H1 (cell line): Measurements from ENCODE around the gene BCL2L13. TPM values are rescaled to one million over a fixed set of nuclear protein-coding genes. Genes with fewer than 3 reads are reported as not detected.

Source experiments
- CTCF ChIA-PET: fragments of 300-600 bp; sonication (Branson Sonifier 250); formaldehyde crosslinking; loops from one replicate; lab custom pipeline; 2021; ENCODE audit not compliant: partially characterized antibody; lab: Charles Lee
- POLR2A ChIA-PET: fragments of 300-600 bp; sonication (Branson Sonifier 250); formaldehyde crosslinking; loops from one replicate; lab custom pipeline; 2021; ENCODE audit warnings: inconsistent platforms; ENCODE audit not compliant: partially characterized antibody; lab: Charles Lee
- DNase-seq, 2 experiments: peaks; one replicate each; pipeline versions ENCODE4 v3.0.0 to v3.0.0-alpha.2; 2010 to 2022; ENCODE audit warnings: low spot score in 2 of 2, low read depth in 1 of 2, mixed read lengths in 1 of 2
- FAIRE-seq: peaks from 2 replicates; lab custom pipeline; 2011; peaks lifted over from hg19 to GRCh38; lab: Jason Lieb, UNC
- H2AFZ ChIP-seq: 2 replicates; pipeline ENCODE4 v1.8.1; 2012; ENCODE audit warnings: low read length, inconsistent platforms
- H2AK5ac ChIP-seq: 2 replicates; pipeline ENCODE4 v1.6.1; 2013; ENCODE audit warnings: low read depth, low read length
- H2BK120ac ChIP-seq: replicated peaks from 2 replicates; pipeline ENCODE3; 2013; ENCODE audit warnings: low read depth, low read length, inconsistent platforms
- H2BK12ac ChIP-seq: 2 replicates; pipeline ENCODE4 v1.6.1; 2013; ENCODE audit warnings: low read depth, low read length
- H2BK15ac ChIP-seq: 2 replicates; pipeline ENCODE4 v1.6.1; 2013; ENCODE audit warnings: low read length
- H2BK20ac ChIP-seq: 2 replicates; pipeline ENCODE4 v1.6.1; 2013; ENCODE audit warnings: low read length
- H2BK5ac ChIP-seq: 2 replicates; pipeline ENCODE4 v1.6.1; 2013; ENCODE audit warnings: low read depth, low read length
- H3K14ac ChIP-seq: 2 replicates; pipeline ENCODE4 v1.6.1; 2013; ENCODE audit warnings: inconsistent platforms; ENCODE audit not compliant: insufficient read length
- H3K18ac ChIP-seq: 2 replicates; pipeline ENCODE4 v1.6.1; 2013; ENCODE audit warnings: low read length; ENCODE audit errors: extremely low read depth
- H3K23ac ChIP-seq: 2 replicates; pipeline ENCODE4 v1.6.1; 2013; ENCODE audit warnings: inconsistent platforms; ENCODE audit not compliant: insufficient read length
- H3K23me2 ChIP-seq: 2 replicates; pipeline ENCODE4 v1.6.1; 2013; ENCODE audit warnings: low read depth, low read length
- H3K27ac ChIP-seq: 2 replicates; pipeline ENCODE4 v1.6.1; 2011; ENCODE audit warnings: low read depth, low read length, inconsistent platforms
- H3K27me3 ChIP-seq, 4 experiments: replicated peaks in 1 of 4; 1 replicate in 1 of 4; 2 replicates in 3 of 4; pipeline versions ENCODE4 v1.6.1 to v1.8.1; 2011 to 2013; ENCODE audit warnings: low read length in 3 of 4, mild to moderate bottlenecking in 3 of 4, inconsistent platforms in 2 of 4, mixed read lengths in 2 of 4, moderate library complexity in 1 of 4; ENCODE audit not compliant: control insufficient read depth in 3 of 4, insufficient read depth in 3 of 4; ENCODE audit errors: extremely low read depth in 1 of 4
- H3K36me3 ChIP-seq, 4 experiments: 2 replicates each; pipeline versions ENCODE4 v1.6.1 to v1.8.1; 2011 to 2013; ENCODE audit warnings: mild to moderate bottlenecking in 4 of 4, low read length in 3 of 4, moderate library complexity in 2 of 4, control low read depth in 1 of 4, inconsistent platforms in 1 of 4; ENCODE audit not compliant: insufficient read depth in 4 of 4, control insufficient read depth in 2 of 4
- H3K4ac ChIP-seq: replicated peaks from 2 replicates; pipeline ENCODE3; 2013; ENCODE audit warnings: low read length, low read depth, mixed read lengths, inconsistent platforms; ENCODE audit not compliant: insufficient read length
- H3K4me1 ChIP-seq, 4 experiments: replicated peaks in 1 of 4; 1 replicate in 1 of 4; 2 replicates in 3 of 4; pipeline versions ENCODE4 v1.6.1 to v1.8.1; 2011 to 2013; ENCODE audit warnings: low read length in 3 of 4, inconsistent platforms in 2 of 4, mixed read lengths in 1 of 4; ENCODE audit not compliant: insufficient read depth in 4 of 4, control insufficient read depth in 3 of 4
- H3K4me2 ChIP-seq, 2 experiments: 2 replicates each; pipeline versions ENCODE4 v1.6.1 to v1.8.1; 2011 to 2013; ENCODE audit warnings: low read depth in 2 of 2, low read length in 2 of 2, control low read depth in 1 of 2, inconsistent platforms in 1 of 2, mild to moderate bottlenecking in 1 of 2; ENCODE audit not compliant: insufficient read depth in 1 of 2
- H3K4me3 ChIP-seq, 4 experiments: fragments of 200-600, 300-600 bp in 1 of 4; sonication (generic), shearing (Covaris generic), sonication (Bioruptor Twin) in 1 of 4; 2 replicates each; pipeline versions ENCODE4 v1.5.1 to v1.8.1; 2011 to 2016; ENCODE audit warnings: low read length in 4 of 4, low read depth in 3 of 4, control low read depth in 2 of 4, inconsistent platforms in 2 of 4, mild to moderate bottlenecking in 2 of 4, mixed read lengths in 1 of 4, moderate library complexity in 1 of 4; ENCODE audit not compliant: insufficient read depth in 2 of 4; ENCODE audit errors: extremely low read depth in 1 of 4
- H3K56ac ChIP-seq: replicated peaks from 2 replicates; pipeline ENCODE3; 2013; ENCODE audit warnings: low read depth, mild to moderate bottlenecking, mixed read lengths, low read length, inconsistent platforms; ENCODE audit not compliant: insufficient read length
- H3K79me1 ChIP-seq: 2 replicates; pipeline ENCODE4 v1.6.1; 2013; ENCODE audit warnings: low read depth, low read length, control low read depth
- H3K79me2 ChIP-seq, 2 experiments: 2 replicates each; pipeline versions ENCODE4 v1.6.1 to v1.8.1; 2012 to 2013; ENCODE audit warnings: low read length in 2 of 2, mild to moderate bottlenecking in 2 of 2, inconsistent platforms in 1 of 2; ENCODE audit not compliant: insufficient read depth in 2 of 2, control insufficient read depth in 1 of 2
- H3K9ac ChIP-seq, 4 experiments: replicated peaks in 1 of 4; 1 replicate in 1 of 4; 2 replicates in 3 of 4; pipeline versions ENCODE4 v1.6.1 to v1.8.1; 2011 to 2013; ENCODE audit warnings: low read depth in 3 of 4, low read length in 3 of 4, control low read depth in 2 of 4, mild to moderate bottlenecking in 2 of 4, moderate library complexity in 2 of 4, inconsistent platforms in 1 of 4; ENCODE audit errors: extremely low read depth in 1 of 4
- H3K9me3 ChIP-seq, 2 experiments: 2 replicates each; pipeline versions ENCODE4 v1.6.1 to v1.8.1; 2012 to 2013; ENCODE audit warnings: mild to moderate bottlenecking in 2 of 2, moderate library complexity in 2 of 2, control low read depth in 1 of 2, inconsistent platforms in 1 of 2, low read depth in 1 of 2, low read length in 1 of 2, mixed read lengths in 1 of 2; ENCODE audit not compliant: insufficient read depth in 2 of 2
- H4K20me1 ChIP-seq, 2 experiments: replicated peaks in 1 of 2; 2 replicates each; pipeline versions ENCODE3 to v1.8.1; 2011 to 2013; ENCODE audit warnings: inconsistent platforms in 2 of 2, low read length in 2 of 2, mild to moderate bottlenecking in 1 of 2; ENCODE audit not compliant: insufficient read depth in 2 of 2, control insufficient read depth in 1 of 2
- H4K5ac ChIP-seq: 2 replicates; pipeline ENCODE4 v1.6.1; 2013; ENCODE audit warnings: low read length, low read depth, mixed read lengths, inconsistent platforms; ENCODE audit not compliant: insufficient read length
- H4K8ac ChIP-seq: 2 replicates; pipeline ENCODE4 v1.8.0; 2013; ENCODE audit warnings: mild to moderate bottlenecking, moderate library complexity, low read length, inconsistent platforms; ENCODE audit not compliant: insufficient read depth; ENCODE audit errors: extremely low read depth
- H4K91ac ChIP-seq: replicated peaks from 2 replicates; pipeline ENCODE3; 2013; ENCODE audit warnings: low read length, mixed read lengths, inconsistent platforms; ENCODE audit not compliant: insufficient read length
- ATF3 ChIP-seq: IDR thresholded peaks from 2 replicates; pipeline ENCODE4 v1.6.1; 2011; ENCODE audit warnings: low read depth, mild to moderate bottlenecking, low read length; ENCODE audit not compliant: insufficient read depth
- CTCF ChIP-seq, 3 experiments: IDR thresholded peaks; 1 replicate in 2 of 3; 2 replicates in 1 of 3; pipeline versions ENCODE4 v1.5.1 to v1.6.1; 2011; ENCODE audit warnings: low read length in 3 of 3, mild to moderate bottlenecking in 3 of 3, inconsistent platforms in 2 of 3, low read depth in 1 of 3, moderate library complexity in 1 of 3; ENCODE audit not compliant: insufficient read depth in 1 of 3; ENCODE audit errors: control extremely low read depth in 1 of 3
- EZH2 ChIP-seq: fragments of 200-600 bp; sonication (generic); IDR thresholded peaks from 2 replicates; pipeline ENCODE4 v1.7.1; 2012; ENCODE audit warnings: low read depth, mild to moderate bottlenecking, moderate library complexity, low read length, inconsistent platforms; ENCODE audit not compliant: severe bottlenecking
- FOSL1 ChIP-seq: IDR thresholded peaks from 2 replicates; pipeline ENCODE4 v1.6.1; 2011; ENCODE audit warnings: mild to moderate bottlenecking, low read depth, low read length, moderate library complexity; ENCODE audit not compliant: insufficient read depth
- JUN ChIP-seq: IDR thresholded peaks from 2 replicates; pipeline ENCODE4 v1.6.1; 2011; ENCODE audit warnings: low read depth, mild to moderate bottlenecking, improper control_type of control experiment, low read length
- MAFK ChIP-seq: IDR thresholded peaks from 2 replicates; pipeline ENCODE4 v1.6.1; 2012; ENCODE audit warnings: low read depth, mild to moderate bottlenecking, improper control_type of control experiment, low read length
- RBBP5 ChIP-seq: IDR thresholded peaks from 2 replicates; pipeline ENCODE4 v1.7.1; 2012; ENCODE audit warnings: low read depth, mild to moderate bottlenecking, inconsistent platforms, low read length, moderate library complexity, borderline replicate concordance
- RNF2 ChIP-seq: fragments of 200-900, 300-1000 bp; sonication (generic); IDR thresholded peaks from 2 replicates; pipeline ENCODE4 v1.7.1; 2016; ENCODE audit warnings: borderline replicate concordance, low read depth, mild to moderate bottlenecking, antibody characterized with exemption, low read length; ENCODE audit not compliant: poor library complexity, severe bottlenecking; ENCODE audit errors: missing control alignments
- SIX5 ChIP-seq: IDR thresholded peaks from 2 replicates; pipeline ENCODE4 v1.6.1; 2011; ENCODE audit warnings: mild to moderate bottlenecking, low read depth, low read length
- WGBS, 2 experiments: shearing (Covaris generic) in 1 of 2; methylation state at CpG; one replicate each; pipeline versions ENCODE4 v1.1.6 to v1.1.7; 2013 to 2015; ENCODE audit warnings: low lambda C conversion rate in 2 of 2, mixed read lengths in 2 of 2, inconsistent platforms in 1 of 2, low coverage in 1 of 2, missing lambda C conversion rate in 1 of 2; ENCODE audit not compliant: insufficient replicate concordance in 2 of 2, insufficient coverage in 1 of 2, insufficient read length in 1 of 2; ENCODE audit errors: extremely low coverage in 1 of 2, missing lambda C conversion rate in 1 of 2; 5-methylcytosine and 5-hydroxymethylcytosine counted together
- polyA plus RNA-seq, 7 experiments: library from polyadenylated mRNA; depleted of rRNA in 3 of 7; stranded (reverse) in 5 of 7; unstranded in 2 of 7; fragments of >200 nt in 5 of 7; fragments of 200-250 nt in 2 of 7; gene quantifications; 1 replicate in 5 of 7; 2 replicates in 1 of 7; 4 replicates in 1 of 7; pipeline versions ENCODE4 v1.2.1 to v1.2.3, GENCODE V29; 2011 to 2013; ENCODE audit warnings: missing spikeins in 2 of 7, mixed read lengths in 2 of 7
- total RNA-seq: library from RNA; stranded (reverse); fragmentation: NEBNext Ultra II Directional; extraction: Animal tissue kit (Norgen Biotek cat#: 25700); gene quantifications from 2 replicates; pipeline ENCODE4 v1.2.1, GENCODE V29; 2021

Gene BCL2L13
- total and polyA plus RNA-seq, 2 of the 8 experiments (the other 6 are each of a cell fraction or from before 2014, with no cell fraction given): 20.7 to 35.0 TPM

GRCh38 chr22:17729561-17729960, 91.0 kb downstream of the BCL2L13 start:
- H2BK15ac ChIP-seq: no peak overlapping the region
- no peaks in the 10 kb centered on the region for H3K23me2 ChIP-seq
- no peak overlapping the region for H3K4me3 ChIP-seq
- peaks cover 0 to 20% (median 13%) of the 10 kb centered on the region in 4 experiments; a peak in 7 of 8 replicates for H3K36me3 ChIP-seq
- H2BK120ac ChIP-seq: no peak overlapping the region
- no peak overlapping the region for H2AFZ ChIP-seq
- H3K4me1 ChIP-seq: no peaks in the 10 kb centered on the region
- no peak overlapping the region for H2BK5ac ChIP-seq
- H4K5ac ChIP-seq: no peak overlapping the region
- 93% methylated on average over 6 of the region's 6 CpGs; no CpG with 5 or more reads in 1 of the 2 experiments for WGBS, 2 experiments
- ChIA-PET POLR2A (no interaction called here), CTCF (interaction anchor here (1.1 kb wide), 1 partner anchor 12 kb away, joined by 5 read pairs; no protein-coding TSS in a partner anchor)
- no peak overlapping the region for H2BK12ac ChIP-seq
- no peak overlapping the region for H3K56ac ChIP-seq
- no peaks in the 10 kb centered on the region for H3K27me3 ChIP-seq
- no peaks in the 10 kb centered on the region; the same call in 1 of the 2 replicates for H3K79me1 ChIP-seq
- H3K23ac ChIP-seq: no peak overlapping the region
- no peak overlapping the region for H3K27ac ChIP-seq
- H3K18ac ChIP-seq: no peak overlapping the region
- H3K4ac ChIP-seq: no peak overlapping the region
- H3K14ac ChIP-seq: no peak overlapping the region
- H3K4me2 ChIP-seq: no peak overlapping the region
- no peaks in the 10 kb centered on the region for H3K79me2 ChIP-seq
- FAIRE-seq (no peak), DNase-seq (no peak)
- no peak overlapping the region for H4K8ac ChIP-seq
- H4K91ac ChIP-seq: no peak overlapping the region
- H4K20me1 ChIP-seq: no peaks in the 10 kb centered on the region
- H3K9me3 ChIP-seq: no peaks in the 10 kb centered on the region
- no peak overlapping the region for H2BK20ac ChIP-seq
- H2AK5ac ChIP-seq: no peak overlapping the region
- no peak overlapping the region for H3K9ac ChIP-seq
- TF ChIP-seq EZH2 (no peak), RBBP5 (no peak), ATF3 (no peak), CTCF (IDR thresholded peaks at IDR 0.05; ENCODE audit: control extremely low read depth in 1 of 3, insufficient read depth in 1 of 3, low read depth in 1 of 3, low read length in 3 of 3) (no peak), RNF2 (no peak), SIX5 (no peak), JUN (no peak), MAFK (no peak), FOSL1 (no peak)
